Measurements from ENCODE around the gene FIS1.
"Not testable (repeated sequence)": the region's sequence is repeated elsewhere in the genome, so short reads cannot be mapped to it uniquely, and the experiment has no call there.

The FIS1 gene

GRCh38 chr7:101244375-101245146, at the start of gene FIS1:
TSS of gene FIS1 (minus strand) at chr7:101245081. CDS start at chr7:101245004, 77 bp downstream.
- DNase-seq (ENCODE audit: low read depth, low spot score) = peak; percentile 86

DNA sequence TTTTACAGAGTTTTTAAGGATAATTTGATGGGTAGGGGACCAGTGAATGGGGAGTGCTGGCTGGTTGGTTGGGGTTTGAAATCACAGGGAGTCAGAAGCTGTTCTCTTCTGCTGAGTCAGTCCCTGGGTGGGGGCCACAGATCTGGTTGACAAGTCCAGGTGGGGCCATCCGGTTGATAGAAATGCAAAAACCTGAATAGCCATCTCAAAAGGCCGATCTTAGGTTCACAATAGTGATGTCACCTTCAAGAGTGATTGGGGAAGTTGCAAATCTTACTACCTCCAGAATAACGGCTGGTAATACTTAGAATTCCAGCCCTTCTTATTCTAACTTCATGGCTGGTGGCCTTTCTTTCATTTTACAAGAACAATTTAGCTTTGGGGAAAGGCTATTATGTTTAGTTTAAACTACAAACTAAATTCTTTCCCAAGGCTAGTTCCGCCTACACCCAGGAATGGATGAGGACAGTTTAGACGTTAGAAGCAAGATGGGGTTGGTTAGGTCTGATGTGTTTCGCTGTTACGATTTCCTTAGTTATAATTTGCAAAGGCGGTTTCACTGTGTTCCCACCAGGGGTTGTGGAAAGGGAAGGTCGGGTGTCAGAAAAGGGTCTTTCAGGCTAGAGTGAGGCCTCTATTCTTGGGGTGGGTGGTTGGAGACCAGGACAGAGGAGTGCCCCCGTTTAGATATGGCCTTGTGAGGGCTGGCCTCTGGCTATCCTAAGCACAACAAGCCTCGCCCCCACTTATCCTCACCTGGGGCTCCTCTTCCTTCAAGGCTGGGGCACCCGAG, 49.4 kb upstream of the FIS1 start:
- DNase-seq (ENCODE audit: low read depth, low spot score) = no peak

DNA sequence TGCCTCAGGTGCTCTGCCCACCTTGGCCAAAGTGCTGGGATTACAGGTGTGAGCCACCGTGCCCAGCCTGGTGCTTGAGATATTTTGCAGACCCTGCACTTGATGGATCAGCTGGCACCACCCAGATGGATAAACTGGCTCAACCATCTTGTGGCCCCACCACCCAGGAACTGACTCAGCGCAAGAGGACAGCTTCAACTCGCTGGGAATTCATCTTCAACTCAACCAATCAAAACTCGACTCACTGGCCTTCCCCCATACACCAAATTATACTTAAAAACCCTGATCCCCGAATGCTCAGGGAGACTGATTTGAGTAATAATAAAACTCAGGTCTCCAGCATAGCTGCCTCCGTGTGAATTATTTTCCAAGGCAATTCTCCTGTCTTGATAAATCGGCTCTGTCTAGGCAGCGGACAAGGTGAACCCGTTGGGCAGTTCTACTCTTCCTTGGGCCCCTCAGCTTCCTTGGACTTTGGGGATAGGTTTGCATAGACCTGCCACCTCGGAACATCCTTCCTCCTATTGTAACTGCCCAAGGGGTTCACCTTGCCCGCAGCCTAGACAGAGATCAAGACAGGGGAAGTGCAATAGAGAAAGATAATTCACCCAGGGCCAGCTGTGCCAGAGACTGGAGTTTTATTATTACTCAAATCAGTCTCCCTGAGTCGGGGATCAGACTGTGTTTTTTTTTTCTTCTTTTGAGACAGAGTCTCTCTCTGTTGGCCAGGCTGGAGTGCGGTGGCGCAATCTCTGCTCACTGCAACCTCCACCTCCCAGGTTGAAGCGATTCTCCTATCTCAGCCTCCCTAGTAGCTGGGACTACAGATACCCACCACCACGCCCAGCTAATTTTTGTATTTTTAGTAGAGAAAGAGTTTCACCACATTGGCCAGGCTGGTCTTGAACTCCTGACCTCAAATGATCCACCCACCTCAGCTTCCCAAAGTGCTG, 48.5 kb upstream of the FIS1 start:
- DNase-seq (ENCODE audit: low read depth, low spot score) = not testable (repeated sequence)

DNA sequence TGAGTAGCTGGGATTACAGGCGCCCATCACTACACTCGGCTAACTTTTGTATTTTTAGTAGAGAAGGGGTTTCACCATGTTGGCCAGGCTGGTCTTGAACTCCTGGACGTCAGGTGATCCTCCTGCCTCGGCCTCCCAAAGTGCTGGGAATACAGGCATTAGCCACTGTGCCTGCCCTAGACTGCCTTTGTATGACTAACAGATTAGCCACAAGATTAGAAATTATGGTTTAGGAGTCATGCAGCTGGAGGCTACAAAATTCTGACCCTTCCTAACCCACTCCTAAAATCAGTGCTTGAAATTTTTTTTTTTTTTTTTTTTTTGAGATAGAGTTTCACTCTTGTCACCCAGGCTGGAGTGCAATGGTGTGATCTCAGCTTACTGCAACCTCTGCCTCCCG, 47.7 kb upstream of the FIS1 start:
- DNase-seq (ENCODE audit: low read depth, low spot score) = not testable (repeated sequence)

DNA sequence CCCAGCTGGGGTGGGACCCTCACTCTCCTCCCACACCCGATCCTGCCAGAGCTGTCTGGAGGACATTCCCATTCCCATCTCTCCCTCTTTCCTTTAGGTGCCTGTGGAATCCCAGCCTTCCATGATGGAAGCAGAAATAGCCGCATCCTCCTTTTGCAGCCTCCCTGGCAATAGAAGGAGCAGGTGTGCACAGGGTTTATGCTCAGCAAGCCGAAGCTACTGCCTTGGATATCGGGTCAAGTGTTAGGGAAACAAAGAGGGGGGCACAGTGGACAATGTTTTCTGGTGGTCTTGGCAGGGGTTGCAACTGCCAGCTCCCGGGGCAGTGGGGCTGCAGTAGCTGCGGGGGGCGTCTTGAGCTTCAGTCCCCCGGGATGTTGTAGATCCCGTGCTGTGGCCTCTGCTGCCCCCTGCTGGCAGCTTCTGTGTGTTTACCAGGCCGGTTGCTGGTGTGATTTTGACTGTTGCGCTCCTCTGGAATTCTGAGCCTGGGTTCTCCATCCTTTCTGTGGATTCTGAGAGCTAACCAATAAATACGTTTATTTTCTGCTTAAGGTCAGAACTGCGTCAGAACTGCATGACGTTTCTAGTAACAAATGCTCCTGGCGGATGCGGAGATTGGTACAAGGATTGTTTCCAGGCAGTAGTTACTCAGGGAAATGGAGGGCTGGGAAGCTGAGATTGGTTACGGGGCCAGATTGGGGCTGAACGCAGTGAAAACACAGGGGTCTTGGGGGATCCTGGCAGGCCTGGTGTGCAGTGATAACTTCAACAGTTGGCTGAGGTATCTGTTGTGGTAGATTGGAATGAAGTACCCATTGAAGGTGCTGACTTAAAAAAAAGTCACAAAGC, 45.5 kb upstream of the FIS1 start:
- DNase-seq (ENCODE audit: low read depth, low spot score) = peak; percentile 44

- not testable (repeated sequence) for DNase-seq (ENCODE audit: low read depth, low spot score)
Measured at GRCh38 chr7:101289687-101290086, 44.8 kb upstream of the FIS1 start.

DNA sequence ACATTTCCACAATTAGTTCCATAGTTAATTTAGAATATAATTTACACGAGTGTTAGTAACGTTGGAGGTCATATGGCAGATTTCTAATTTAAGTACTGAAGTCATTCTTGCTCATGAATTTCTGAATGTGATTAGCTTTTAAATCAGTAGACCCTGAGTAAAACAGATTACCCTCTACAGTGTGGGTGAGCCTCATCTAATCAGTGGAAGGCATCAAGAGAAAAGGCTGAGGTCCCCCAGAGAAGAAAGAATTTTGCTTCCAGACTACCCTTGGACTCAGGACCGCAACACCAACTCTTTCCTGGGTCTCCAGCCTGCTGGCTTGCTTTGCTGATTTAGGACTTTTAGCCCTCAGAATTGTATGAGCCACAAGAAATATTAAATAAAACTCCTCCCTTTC, 43.6 kb upstream of the FIS1 start:
- DNase-seq (ENCODE audit: low read depth, low spot score) = no peak

DNA sequence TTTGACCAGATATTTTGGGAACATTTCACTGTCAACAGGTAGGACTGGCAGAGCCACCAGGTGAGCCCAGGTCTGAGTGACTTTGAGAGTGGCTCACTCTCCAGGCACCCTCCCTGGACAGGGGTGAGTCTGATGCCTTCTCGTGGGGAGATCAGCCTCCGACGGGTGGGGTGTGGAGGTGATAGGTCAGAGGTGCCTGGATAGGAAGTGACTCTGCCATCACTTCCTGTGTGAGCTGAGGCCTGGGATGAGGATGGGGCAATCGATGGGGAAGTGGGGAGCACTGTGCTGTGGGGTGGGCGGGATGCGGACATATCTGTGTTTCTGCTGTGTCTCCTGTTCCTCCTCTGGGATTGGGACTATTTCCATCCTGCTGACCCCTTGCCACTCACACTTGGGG, 42.2 kb upstream of the FIS1 start:
- DNase-seq (ENCODE audit: low read depth, low spot score) = no peak

- DNase-seq (ENCODE audit: low read depth, low spot score) = not testable (repeated sequence)
Measured at GRCh38 chr7:101285880-101286279, 41.0 kb upstream of the FIS1 start.

DNA sequence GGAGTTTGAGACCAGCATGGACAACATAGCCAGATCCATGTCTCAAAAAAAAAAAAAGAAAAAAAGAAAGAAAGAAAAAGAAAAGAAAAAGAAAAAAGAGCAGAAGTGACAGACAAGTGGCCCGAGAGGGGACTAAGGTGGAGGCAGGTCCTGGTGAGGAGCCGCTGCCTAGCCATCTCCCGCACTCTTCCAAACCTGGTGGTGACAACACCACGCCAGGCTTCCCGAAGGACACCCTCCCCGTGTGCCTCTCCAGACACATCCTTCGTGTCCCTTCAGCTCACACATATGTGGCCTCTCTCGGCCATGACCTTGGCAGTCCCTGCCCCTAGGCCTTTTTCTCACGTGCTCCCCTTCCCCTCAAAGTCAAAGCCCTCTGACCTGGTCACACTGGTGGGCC, 40.3 kb upstream of the FIS1 start:
- no peak for DNase-seq (ENCODE audit: low read depth, low spot score)

- DNase-seq (ENCODE audit: low read depth, low spot score) = not testable (repeated sequence)
Measured at GRCh38 chr7:101280912-101281311, 36.0 kb upstream of the FIS1 start.

DNA sequence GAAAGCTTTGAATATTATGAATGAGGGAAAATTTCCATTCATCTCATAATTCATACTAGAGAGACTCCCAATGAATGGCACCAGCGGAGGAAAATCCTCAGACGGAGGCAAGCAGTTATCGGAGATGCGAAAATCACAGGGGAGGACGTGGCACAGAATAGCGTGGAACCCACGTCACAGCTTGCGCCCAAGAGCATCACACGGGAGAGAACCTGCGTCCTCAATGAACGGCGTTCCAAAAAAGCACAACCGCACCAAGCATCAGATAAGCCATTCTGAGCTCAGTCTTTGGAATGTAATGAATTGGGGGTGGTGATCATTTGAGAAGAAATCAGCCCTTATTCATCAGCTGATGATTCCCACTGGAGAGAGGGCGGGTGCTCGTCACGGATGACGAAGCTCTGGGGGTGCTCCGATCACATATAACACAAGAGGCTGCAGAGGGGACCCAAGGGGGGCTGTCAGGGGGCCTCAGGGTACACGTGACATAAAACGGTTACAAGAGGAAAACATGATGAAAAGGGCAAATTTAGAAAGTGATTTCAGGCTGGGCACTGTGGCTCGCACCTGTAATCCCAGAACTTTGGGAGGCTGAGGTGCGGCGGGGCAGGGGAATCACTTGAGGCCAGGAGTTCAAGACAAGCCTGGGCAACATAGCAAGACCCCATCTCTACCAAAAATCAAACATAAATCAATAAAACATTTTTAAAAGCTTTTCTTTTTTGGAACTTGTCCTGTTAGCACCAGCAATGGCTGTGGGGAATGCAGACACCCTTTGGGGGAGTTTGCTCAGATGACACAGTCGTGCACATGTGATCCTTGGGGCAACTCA, 33.8 kb upstream of the FIS1 start:
- DNase-seq (ENCODE audit: low read depth, low spot score) = no peak

- no peak for DNase-seq (ENCODE audit: low read depth, low spot score)
Measured at GRCh38 chr7:101277155-101277554, 32.3 kb upstream of the FIS1 start.

GRCh38 chr7:101273206-101273605, 28.3 kb upstream of the FIS1 start:
- no peak for DNase-seq (ENCODE audit: low read depth, low spot score)

DNA sequence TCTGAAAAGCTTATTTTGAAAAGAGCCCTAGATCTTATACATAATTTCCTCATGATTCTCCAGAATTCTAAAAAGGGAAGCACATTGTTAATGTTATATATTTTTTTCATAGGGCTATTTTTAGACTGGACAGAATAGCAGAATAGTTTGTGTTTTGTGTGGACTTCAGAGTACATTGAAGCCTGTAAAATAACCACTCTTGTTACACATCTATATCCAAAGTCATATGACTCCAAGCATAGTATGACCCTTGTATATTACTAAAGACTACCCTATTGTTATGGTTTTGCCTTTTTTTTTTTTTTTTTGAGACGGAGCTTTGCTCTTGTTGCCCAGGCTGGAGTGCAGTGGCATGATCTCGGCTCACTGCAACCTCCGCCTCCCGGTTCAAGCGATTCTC, 26.1 kb upstream of the FIS1 start:
- no peak for DNase-seq (ENCODE audit: low read depth, low spot score)

DNA sequence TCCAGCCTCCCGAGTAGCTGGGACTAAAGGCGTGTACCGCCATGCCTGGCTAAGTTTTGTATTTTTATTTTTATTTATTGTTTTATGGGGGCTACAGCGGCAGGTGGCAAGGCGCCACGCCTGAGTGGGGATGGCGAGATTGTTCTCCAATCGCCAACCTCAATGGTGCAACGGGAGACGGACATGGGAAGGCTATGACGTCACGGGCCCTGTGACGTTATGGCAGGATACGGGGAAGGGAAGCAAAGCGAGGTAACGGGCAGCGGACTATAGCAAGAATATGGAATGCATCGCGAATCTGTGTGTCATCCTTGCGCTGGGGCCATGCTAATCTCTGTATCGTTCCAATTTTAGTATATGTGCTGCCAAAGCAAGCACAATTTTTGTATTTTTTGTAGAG, 24.8 kb upstream of the FIS1 start:
- no peak for DNase-seq (ENCODE audit: low read depth, low spot score)

DNA sequence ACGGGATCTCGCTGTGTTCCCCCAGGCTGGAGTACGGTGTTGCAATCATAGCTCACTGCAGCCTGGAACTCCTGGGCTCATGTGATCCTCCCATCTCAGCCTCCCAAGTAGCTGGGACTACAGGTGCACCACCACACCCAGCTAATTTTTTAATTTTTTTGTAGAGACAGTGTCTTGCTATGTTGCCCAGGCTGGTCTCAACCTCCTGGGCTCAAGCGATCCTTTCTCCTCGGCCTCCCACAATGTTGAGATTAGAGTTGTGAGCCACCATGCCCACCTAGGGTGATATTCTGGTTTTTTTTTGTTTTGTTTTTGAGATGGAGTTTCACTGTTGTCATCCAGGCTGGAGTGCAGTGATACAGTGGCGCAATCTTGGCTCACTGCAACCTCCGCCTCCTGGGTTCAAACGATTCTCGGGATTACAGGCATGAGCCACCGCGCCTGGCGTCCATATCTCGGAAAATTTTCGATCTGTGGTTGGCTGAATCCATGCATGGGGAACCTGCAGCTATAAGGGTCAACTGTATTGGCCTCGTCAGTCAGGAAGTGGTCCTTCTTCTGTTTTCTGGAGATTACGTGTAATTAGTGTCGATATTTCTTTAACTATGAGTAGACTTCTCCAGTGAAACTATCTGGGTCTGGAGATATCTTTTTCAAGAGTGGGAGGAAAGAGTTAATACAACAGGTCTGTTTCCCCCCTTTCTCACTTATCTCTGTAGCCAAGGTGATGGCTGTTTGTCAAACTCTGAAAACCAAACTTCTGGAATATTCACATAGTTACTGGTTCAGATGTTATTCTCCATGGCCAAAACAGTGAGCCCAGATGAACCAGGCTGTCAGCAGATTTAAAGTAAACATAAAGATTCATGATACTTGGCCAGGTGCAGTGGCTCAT, 21.0 kb upstream of the FIS1 start:
- DNase-seq (ENCODE audit: low read depth, low spot score) = no peak

DNA sequence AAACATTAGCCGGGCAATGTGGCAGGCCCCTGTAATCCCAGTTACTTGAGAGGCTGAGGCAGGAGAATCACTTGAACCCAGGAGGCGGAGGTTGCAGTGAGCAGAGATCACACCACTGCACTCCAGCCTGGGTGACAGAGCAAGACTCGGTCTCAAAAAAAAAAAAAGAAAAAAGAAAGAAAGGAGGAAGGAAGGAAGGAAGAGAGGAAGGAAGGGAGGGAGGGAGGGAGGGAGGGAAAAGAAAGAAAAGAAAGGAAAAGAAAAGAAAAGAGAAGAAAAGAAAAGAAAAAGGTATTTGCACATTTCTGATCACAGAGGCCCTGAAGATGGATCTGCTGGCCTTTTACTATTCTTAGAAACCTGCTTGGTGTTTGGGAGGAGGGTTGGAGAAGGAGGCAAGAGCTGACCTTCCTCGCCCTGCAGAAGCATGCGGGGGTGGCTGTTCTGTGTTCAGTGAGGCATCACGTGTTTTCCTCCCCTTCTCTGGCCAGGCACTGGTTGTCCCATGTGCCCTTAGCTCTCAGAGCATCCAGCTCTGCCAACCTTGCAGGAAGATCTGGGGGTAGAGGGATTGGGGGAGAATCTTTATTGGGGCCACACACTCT, 19.3 kb upstream of the FIS1 start:
- not testable (repeated sequence) for DNase-seq (ENCODE audit: low read depth, low spot score)
